HEK293 (cell line): Measurements from ENCODE around the gene PAEP.

Source experiments
- ZBTB8A ChIP-seq: fragments of 450-650 bp; formaldehyde crosslinking; IDR thresholded peaks from 2 replicates; pipeline ENCODE4 v1.5.1; 2016; ENCODE audit warnings: missing biosample characterization, missing genetic modification characterization
- ZNF114 ChIP-seq: fragments of 450-650 bp; formaldehyde crosslinking; IDR thresholded peaks from 2 replicates; pipeline ENCODE4 v1.5.0; 2017; ENCODE audit warnings: missing biosample characterization, missing genetic modification characterization
- ZNF223 ChIP-seq: fragments of 450-650 bp; formaldehyde crosslinking; IDR thresholded peaks from 2 replicates; pipeline ENCODE4 v1.5.1; 2016; ENCODE audit warnings: missing biosample characterization, missing genetic modification characterization
- ZNF561 ChIP-seq: fragments of 450-650 bp; IDR thresholded peaks from 2 replicates; pipeline ENCODE4 v1.5.1; 2018; ENCODE audit warnings: missing biosample characterization, missing genetic modification characterization, borderline replicate concordance
- ZNF623 ChIP-seq: fragments of 450-650 bp; formaldehyde crosslinking; IDR thresholded peaks from 2 replicates; pipeline ENCODE4 v1.5.1; 2016; ENCODE audit warnings: missing biosample characterization, missing genetic modification characterization
- ZNF677 ChIP-seq: fragments of 450-650 bp; IDR thresholded peaks from 2 replicates; pipeline ENCODE4 v1.5.0; 2018; ENCODE audit warnings: missing biosample characterization, mild to moderate bottlenecking, missing genetic modification characterization, moderate library complexity
- ZNF76 ChIP-seq: fragments of 450-650 bp; formaldehyde crosslinking; IDR thresholded peaks from 2 replicates; pipeline ENCODE4; 2016; ENCODE audit warnings: low read depth, missing biosample characterization, missing genetic modification characterization, borderline replicate concordance
- TF ChIP-seq, protein P1 (sequence below): fragments of 450-650 bp; formaldehyde crosslinking; IDR thresholded peaks from 2 replicates; pipeline ENCODE4 v1.5.1; 2016; ENCODE audit warnings: missing biosample characterization, missing genetic modification characterization
- TF ChIP-seq, protein P2 (sequence below): fragments of 450-650 bp; formaldehyde crosslinking; IDR thresholded peaks from 2 replicates; pipeline ENCODE4 v1.5.1; 2016; ENCODE audit warnings: missing biosample characterization, missing genetic modification characterization
- TF ChIP-seq, protein P3 (sequence below): fragments of 450-650 bp; IDR thresholded peaks from 2 replicates; pipeline ENCODE4 v1.5.1; 2018; ENCODE audit warnings: missing biosample characterization, missing genetic modification characterization
- TF ChIP-seq, protein P4 (sequence below): fragments of 450-650 bp; formaldehyde crosslinking; IDR thresholded peaks from 2 replicates; pipeline ENCODE4 v1.5.1; 2016; ENCODE audit warnings: missing biosample characterization, missing genetic modification characterization, low read depth

DNA sequence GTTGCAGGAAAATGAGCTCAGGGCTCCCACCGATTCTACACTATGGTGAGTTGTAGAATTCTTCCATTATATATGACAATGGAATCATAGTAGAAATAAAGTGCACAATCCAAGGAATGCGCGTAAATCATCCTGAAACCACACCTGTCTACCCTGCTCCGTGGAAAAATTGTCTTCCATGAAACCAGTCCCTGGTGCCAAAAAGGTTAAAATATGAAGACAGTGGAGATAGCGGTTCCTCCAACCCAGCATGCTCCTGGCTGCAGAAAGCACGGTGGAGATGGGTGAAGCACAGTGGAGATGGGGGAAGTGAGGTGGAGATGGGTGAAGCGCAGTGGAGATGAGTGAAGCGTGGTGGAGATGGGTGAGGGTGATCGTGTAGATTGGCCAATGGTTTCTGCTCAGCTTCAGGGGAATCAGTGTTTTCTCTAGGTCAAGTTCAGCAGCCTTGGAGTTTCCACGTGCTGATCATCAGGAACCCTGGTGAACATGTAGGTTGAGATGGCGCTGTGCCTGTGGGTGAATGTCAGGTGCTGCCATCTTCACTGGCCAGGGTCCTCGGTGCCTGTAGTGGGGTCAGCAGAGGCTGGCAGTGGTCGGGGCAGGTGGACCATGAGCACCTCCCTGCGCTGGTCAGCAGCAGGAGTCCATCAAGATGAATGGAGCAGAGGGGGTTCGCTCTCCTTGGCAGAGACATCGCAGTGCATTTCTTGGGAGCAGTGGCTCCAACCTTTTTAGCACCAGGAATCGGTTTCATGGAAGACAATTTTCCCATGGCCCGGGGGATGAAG lies 20.3 kb downstream of the PAEP start:
- TF ChIP-seq, protein P1, sequence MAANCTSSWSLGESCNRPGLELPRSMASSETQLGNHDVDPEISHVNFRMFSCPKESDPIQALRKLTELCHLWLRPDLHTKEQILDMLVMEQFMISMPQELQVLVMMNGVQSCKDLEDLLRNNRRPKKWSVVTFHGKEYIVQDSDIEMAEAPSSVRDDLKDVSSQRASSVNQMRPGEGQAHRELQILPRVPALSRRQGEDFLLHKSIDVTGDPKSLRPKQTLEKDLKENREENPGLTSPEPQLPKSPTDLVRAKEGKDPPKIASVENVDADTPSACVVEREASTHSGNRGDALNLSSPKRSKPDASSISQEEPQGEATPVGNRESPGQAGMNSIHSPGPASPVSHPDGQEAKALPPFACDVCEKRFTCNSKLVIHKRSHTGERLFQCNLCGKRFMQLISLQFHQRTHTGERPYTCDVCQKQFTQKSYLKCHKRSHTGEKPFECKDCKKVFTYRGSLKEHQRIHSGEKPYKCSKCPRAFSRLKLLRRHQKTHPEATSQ: no peak
- TF ChIP-seq, protein P2, sequence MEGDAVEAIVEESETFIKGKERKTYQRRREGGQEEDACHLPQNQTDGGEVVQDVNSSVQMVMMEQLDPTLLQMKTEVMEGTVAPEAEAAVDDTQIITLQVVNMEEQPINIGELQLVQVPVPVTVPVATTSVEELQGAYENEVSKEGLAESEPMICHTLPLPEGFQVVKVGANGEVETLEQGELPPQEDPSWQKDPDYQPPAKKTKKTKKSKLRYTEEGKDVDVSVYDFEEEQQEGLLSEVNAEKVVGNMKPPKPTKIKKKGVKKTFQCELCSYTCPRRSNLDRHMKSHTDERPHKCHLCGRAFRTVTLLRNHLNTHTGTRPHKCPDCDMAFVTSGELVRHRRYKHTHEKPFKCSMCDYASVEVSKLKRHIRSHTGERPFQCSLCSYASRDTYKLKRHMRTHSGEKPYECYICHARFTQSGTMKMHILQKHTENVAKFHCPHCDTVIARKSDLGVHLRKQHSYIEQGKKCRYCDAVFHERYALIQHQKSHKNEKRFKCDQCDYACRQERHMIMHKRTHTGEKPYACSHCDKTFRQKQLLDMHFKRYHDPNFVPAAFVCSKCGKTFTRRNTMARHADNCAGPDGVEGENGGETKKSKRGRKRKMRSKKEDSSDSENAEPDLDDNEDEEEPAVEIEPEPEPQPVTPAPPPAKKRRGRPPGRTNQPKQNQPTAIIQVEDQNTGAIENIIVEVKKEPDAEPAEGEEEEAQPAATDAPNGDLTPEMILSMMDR (tag by site-specific recombination): no peak
- TF ChIP-seq ZNF76 (tag by site-specific recombination) (no peak), ZNF223 (tag by site-specific recombination) (no peak), ZNF623 (no peak), ZNF561 (no peak), ZBTB8A (tag by site-specific recombination) (no peak), ZNF677 (tag by site-specific recombination) (no peak), ZNF114 (tag by site-specific recombination) (no peak)
- TF ChIP-seq, protein P3, sequence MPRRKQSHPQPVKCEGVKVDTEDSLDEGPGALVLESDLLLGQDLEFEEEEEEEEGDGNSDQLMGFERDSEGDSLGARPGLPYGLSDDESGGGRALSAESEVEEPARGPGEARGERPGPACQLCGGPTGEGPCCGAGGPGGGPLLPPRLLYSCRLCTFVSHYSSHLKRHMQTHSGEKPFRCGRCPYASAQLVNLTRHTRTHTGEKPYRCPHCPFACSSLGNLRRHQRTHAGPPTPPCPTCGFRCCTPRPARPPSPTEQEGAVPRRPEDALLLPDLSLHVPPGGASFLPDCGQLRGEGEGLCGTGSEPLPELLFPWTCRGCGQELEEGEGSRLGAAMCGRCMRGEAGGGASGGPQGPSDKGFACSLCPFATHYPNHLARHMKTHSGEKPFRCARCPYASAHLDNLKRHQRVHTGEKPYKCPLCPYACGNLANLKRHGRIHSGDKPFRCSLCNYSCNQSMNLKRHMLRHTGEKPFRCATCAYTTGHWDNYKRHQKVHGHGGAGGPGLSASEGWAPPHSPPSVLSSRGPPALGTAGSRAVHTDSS (tag by site-specific recombination): no peak
- TF ChIP-seq, protein P4, sequence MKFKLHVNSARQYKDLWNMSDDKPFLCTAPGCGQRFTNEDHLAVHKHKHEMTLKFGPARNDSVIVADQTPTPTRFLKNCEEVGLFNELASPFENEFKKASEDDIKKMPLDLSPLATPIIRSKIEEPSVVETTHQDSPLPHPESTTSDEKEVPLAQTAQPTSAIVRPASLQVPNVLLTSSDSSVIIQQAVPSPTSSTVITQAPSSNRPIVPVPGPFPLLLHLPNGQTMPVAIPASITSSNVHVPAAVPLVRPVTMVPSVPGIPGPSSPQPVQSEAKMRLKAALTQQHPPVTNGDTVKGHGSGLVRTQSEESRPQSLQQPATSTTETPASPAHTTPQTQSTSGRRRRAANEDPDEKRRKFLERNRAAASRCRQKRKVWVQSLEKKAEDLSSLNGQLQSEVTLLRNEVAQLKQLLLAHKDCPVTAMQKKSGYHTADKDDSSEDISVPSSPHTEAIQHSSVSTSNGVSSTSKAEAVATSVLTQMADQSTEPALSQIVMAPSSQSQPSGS (tag by site-specific recombination): no peak
